Breast epithelium (tissue), 3 donors: ENCODE measurements around the gene TUB.

Source experiments
- CTCF ChIP-seq, 3 donors: fragments of 450-650 bp; IDR thresholded peaks; one replicate each; pipeline ENCODE4 v1.5.1; 2016 to 2017; ENCODE audit warnings: antibody characterized with exemption in 3 of 3, mild to moderate bottlenecking in 3 of 3, moderate library complexity in 3 of 3
- POLR2A ChIP-seq: fragments of 450-650 bp; IDR thresholded peaks from one replicate; pipeline ENCODE4 v1.6.1; 2016; ENCODE audit warnings: antibody characterized with exemption, mild to moderate bottlenecking, moderate library complexity

- TF ChIP-seq CTCF (IDR thresholded peaks at IDR 0.05) (peak in 2 of 3 donors; percentile 36 to 54), POLR2A (no peak)
These were observed 11.8 kb downstream of the TUB start for GRCh38 chr11:8092587-8093424.
